Measurements from ENCODE around the gene IER3. TPM values are rescaled to one million over a fixed set of nuclear protein-coding genes. Genes with fewer than 3 reads are reported as not detected.

IER3 gene
- total and polyA plus RNA-seq, 2 of the 13 experiments (the other 11 are each of a cell fraction or from before 2014, with no cell fraction given), result 51.1 to 131 TPM

DNA sequence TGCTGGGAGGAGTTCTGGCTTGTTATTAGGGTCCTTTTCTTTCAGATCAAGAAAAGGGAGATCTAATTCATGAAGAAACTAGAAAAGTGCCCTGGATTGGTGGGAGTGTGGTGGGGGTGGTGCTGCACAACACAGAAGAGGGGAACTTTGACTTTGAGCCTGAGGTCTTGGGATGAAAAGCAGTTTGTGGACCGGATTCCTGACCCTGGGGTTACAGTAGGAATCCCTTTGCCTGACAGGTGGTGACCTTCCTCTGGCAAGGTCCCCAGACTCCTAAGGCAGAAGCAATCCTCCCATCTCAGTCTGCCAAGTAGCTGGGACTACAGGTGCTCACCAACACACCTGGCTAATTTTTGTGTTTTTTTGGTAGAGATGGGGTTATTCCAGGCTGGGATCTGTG, 45.3 kb upstream of the IER3 start (continued):
- TF ChIP-seq ZNF710 (CRISPR knock-in tag; IDR thresholded peaks at IDR 0.05; ENCODE audit: borderline replicate concordance), result peak; percentile 17; the same call in 1 of the 2 replicates
- 0 out of 2 replicates have a peak, but pooled peaks have one; percentile 25 for TF ChIP-seq ERF (CRISPR knock-in tag; IDR thresholded peaks at IDR 0.05)
- peak; percentile 30; the same call in 1 of the 2 replicates for TF ChIP-seq MEF2D (CRISPR knock-in tag; IDR thresholded peaks at IDR 0.05)
- TF ChIP-seq, protein P1, sequence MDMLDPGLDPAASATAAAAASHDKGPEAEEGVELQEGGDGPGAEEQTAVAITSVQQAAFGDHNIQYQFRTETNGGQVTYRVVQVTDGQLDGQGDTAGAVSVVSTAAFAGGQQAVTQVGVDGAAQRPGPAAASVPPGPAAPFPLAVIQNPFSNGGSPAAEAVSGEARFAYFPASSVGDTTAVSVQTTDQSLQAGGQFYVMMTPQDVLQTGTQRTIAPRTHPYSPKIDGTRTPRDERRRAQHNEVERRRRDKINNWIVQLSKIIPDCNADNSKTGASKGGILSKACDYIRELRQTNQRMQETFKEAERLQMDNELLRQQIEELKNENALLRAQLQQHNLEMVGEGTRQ (IDR thresholded peaks at IDR 0.05; ENCODE audit: low read depth, low read length), result no peak
- TF ChIP-seq, protein P1 (CRISPR knock-in tag; IDR thresholded peaks at IDR 0.05; ENCODE audit: borderline replicate concordance), result no peak
- TF ChIP-seq ZNF275 (CRISPR knock-in tag; IDR thresholded peaks at IDR 0.05; ENCODE audit: borderline replicate concordance), result no peak
- TF ChIP-seq RXRB (CRISPR knock-in tag; IDR thresholded peaks at IDR 0.05; ENCODE audit: borderline replicate concordance), result peak; percentile 75
- peak; percentile 35; the same call in 1 of the 2 replicates for TF ChIP-seq NCOA2 (CRISPR knock-in tag; IDR thresholded peaks at IDR 0.05)
- TF ChIP-seq PITX1 (CRISPR knock-in tag; IDR thresholded peaks at IDR 0.05), result peak; percentile 58
- TF ChIP-seq, protein P2, sequence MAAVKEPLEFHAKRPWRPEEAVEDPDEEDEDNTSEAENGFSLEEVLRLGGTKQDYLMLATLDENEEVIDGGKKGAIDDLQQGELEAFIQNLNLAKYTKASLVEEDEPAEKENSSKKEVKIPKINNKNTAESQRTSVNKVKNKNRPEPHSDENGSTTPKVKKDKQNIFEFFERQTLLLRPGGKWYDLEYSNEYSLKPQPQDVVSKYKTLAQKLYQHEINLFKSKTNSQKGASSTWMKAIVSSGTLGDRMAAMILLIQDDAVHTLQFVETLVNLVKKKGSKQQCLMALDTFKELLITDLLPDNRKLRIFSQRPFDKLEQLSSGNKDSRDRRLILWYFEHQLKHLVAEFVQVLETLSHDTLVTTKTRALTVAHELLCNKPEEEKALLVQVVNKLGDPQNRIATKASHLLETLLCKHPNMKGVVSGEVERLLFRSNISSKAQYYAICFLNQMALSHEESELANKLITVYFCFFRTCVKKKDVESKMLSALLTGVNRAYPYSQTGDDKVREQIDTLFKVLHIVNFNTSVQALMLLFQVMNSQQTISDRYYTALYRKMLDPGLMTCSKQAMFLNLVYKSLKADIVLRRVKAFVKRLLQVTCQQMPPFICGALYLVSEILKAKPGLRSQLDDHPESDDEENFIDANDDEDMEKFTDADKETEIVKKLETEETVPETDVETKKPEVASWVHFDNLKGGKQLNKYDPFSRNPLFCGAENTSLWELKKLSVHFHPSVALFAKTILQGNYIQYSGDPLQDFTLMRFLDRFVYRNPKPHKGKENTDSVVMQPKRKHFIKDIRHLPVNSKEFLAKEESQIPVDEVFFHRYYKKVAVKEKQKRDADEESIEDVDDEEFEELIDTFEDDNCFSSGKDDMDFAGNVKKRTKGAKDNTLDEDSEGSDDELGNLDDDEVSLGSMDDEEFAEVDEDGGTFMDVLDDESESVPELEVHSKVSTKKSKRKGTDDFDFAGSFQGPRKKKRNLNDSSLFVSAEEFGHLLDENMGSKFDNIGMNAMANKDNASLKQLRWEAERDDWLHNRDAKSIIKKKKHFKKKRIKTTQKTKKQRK (IDR thresholded peaks at IDR 0.05; ENCODE audit: low read length), result no peak
- TF ChIP-seq, protein P3, sequence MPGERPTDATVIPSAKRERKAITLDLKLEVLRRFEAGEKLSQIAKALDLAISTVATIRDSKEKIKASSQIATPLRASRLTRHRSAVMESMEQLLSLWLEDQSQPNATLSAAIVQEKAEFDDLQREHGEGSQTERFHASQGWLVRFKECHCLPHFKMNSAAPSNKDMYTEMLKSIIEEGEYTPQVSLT (CRISPR knock-in tag; IDR thresholded peaks at IDR 0.05; ENCODE audit: borderline replicate concordance, low read depth), result no peak
- TF ChIP-seq SETDB1 (CRISPR knock-in tag; IDR thresholded peaks at IDR 0.05; ENCODE audit: borderline replicate concordance), result no peak
- 0 out of 2 replicates have a peak, but pooled peaks have one; percentile 13 for TF ChIP-seq CHD4 (IDR thresholded peaks at IDR 0.05; ENCODE audit: borderline replicate concordance, low read length)
- TF ChIP-seq TAF15 (IDR thresholded peaks at IDR 0.05; ENCODE audit: low read depth, low read length, poor library complexity, severe bottlenecking), result no peak
- peak; percentile 19 for TF ChIP-seq ASH2L (IDR thresholded peaks at IDR 0.05; ENCODE audit: insufficient read length, low read depth, low read length)
- no peak for TF ChIP-seq ZNF792 (CRISPR knock-in tag; IDR thresholded peaks at IDR 0.05)
- TF ChIP-seq PPARG (CRISPR knock-in tag; conservative IDR thresholded peaks at IDR 0.05), result peak; percentile 58; the same call in 1 of the 2 replicates
- no peak for TF ChIP-seq SOX6 (IDR thresholded peaks at IDR 0.05)
- peak; percentile 67 for TF ChIP-seq SOX6 (CRISPR knock-in tag; IDR thresholded peaks at IDR 0.05)
- no peak for TF ChIP-seq ZNF282 (IDR thresholded peaks at IDR 0.05; ENCODE audit: partially characterized antibody)
